ENCODE data around the gene SARM1. TPM values are rescaled to one million over a fixed set of nuclear protein-coding genes. Genes with fewer than 3 reads are reported as not detected.

The SARM1 gene
- polyA plus RNA-seq, 3 donors = 3.7 to 13.1 (median 9.8) TPM

- WGBS, 3 donors = 82 to 87% (median 86%) methylated on average over 8 of the region's 8 CpGs
- H3K27ac ChIP-seq (ENCODE audit: low read depth, low read length) = no peak overlapping the region
Observed at GRCh38 chr17:28446716-28447395, 75.4 kb downstream of the SARM1 start.

GRCh38 chr17:28447396-28447760, 75.9 kb downstream of the SARM1 start:
- WGBS, 3 donors = 60 to 72% (median 64%) methylated on average over 5 of the region's 5 CpGs

GRCh38 chr17:28449859-28450258, 78.4 kb downstream of the SARM1 start:
- H3K27ac ChIP-seq (ENCODE audit: low read depth, low read length) = no peak overlapping the region
- 46 to 90% (median 60%) methylated on average over 1 of the region's 1 CpG for WGBS, 3 donors

More at GRCh38 chr17:28447396-28447760, 75.9 kb downstream of the SARM1 start:
- no peak overlapping the region for H3K27ac ChIP-seq (ENCODE audit: low read depth, low read length)

Other genes starting within 250 kb of the SARM1 start
- gene TMEM97, start 52.5 kb upstream of the SARM1 start, polyA plus RNA-seq = 10 to 100 TPM in 1 of 3 donors, 1 to 10 TPM in 2; 3.6 to 56.1 (median 4.9) TPM
- gene IFT20, start 36.2 kb upstream of the SARM1 start, polyA plus RNA-seq = 10 to 100 TPM; 27.9 to 67.0 (median 66.0) TPM
- gene TNFAIP1, start 35.9 kb upstream of the SARM1 start, polyA plus RNA-seq = 10 to 100 TPM; 18.1 to 38.0 (median 22.9) TPM
- gene POLDIP2, start 14.2 kb upstream of the SARM1 start, polyA plus RNA-seq = 10 to 100 TPM; 55.1 to 89.6 (median 58.5) TPM
- not detected for gene SEBOX, start 6.5 kb upstream of the SARM1 start, polyA plus RNA-seq
- gene VTN, start 1.4 kb upstream of the SARM1 start, polyA plus RNA-seq = 1 to 10 TPM; 2.1 to 6.9 (median 2.1) TPM
- 1 to 10 TPM; 1.2 to 5.3 (median 3.9) TPM for gene SLC46A1, start 34.5 kb downstream of the SARM1 start, polyA plus RNA-seq
- gene SLC13A2, start 102.0 kb downstream of the SARM1 start, polyA plus RNA-seq = under 1 TPM in 2 of 3 donors, not detected in 1; 0.03 to 0.09 TPM
- gene FOXN1, start 134.7 kb downstream of the SARM1 start, polyA plus RNA-seq = under 1 TPM in 2 of 3 donors, not detected in 1; 0.01 to 0.03 TPM
- gene UNC119, start 180.9 kb downstream of the SARM1 start, polyA plus RNA-seq = 10 to 100 TPM; 12.5 to 16.6 (median 15.0) TPM
- 10 to 100 TPM; 18.9 to 60.3 (median 24.8) TPM for gene PIGS, start 199.8 kb downstream of the SARM1 start, polyA plus RNA-seq
- gene ALDOC, start 205.2 kb downstream of the SARM1 start, polyA plus RNA-seq = 10 to 100 TPM in 2 of 3 donors, 1 to 10 TPM in 1; 5.4 to 59.0 (median 23.8) TPM
- 1 to 10 TPM; 1.5 to 3.3 (median 2.9) TPM for gene SPAG5, start 227.3 kb downstream of the SARM1 start, polyA plus RNA-seq
- 1 to 10 TPM; 1.8 to 3.3 (median 2.9) TPM for gene RSKR, start 242.5 kb downstream of the SARM1 start, polyA plus RNA-seq